ENCODE results near the gene HLX.

HLX gene

GRCh38 chr1:220879076-220879508 lies at the start of gene HLX:
HLX (plus strand) TSS chr1:220879443; CDS start chr1:220879858, 415 bp downstream.
- Histone ChIP-seq H3K9ac (ENCODE audit: low read length) (no peak within 1 kb of the TSS), H3K36me3 (ENCODE audit: insufficient read depth, low read length) (no peaks in the 10 kb centered on the region), H3K79me2 (ENCODE audit: insufficient read depth, low read length) (no peaks in the 10 kb centered on the region), H4K20me1 (ENCODE audit: insufficient read depth, low read length) (no peaks in the 10 kb centered on the region), H3K9me2 (ENCODE audit: low read depth, low read length) (no peaks in the 10 kb centered on the region), H3K27me3 (ENCODE audit: insufficient read depth, low read length) (no peaks in the 10 kb centered on the region), H2AFZ (ENCODE audit: low read length) (no peak within 1 kb of the TSS), H3K4me2 (ENCODE audit: low read length) (no peak within 1 kb of the TSS), H3K4me3 (ENCODE audit: low read depth, low read length, poor library complexity, severe bottlenecking) (no peak within 1 kb of the TSS), H3K9me3 (ENCODE audit: low read length) (no peaks in the 10 kb centered on the region), H3K27ac (ENCODE audit: low read depth, low read length, poor library complexity, severe bottlenecking) (no peak within 1 kb of the TSS), H3F3A (ENCODE audit: insufficient read depth, low read length) (no peaks in the 10 kb centered on the region), H3K4me1 (ENCODE audit: insufficient read depth, low read length, severe bottlenecking) (no peaks in the 10 kb centered on the region)
- TF ChIP-seq EZH2 (IDR thresholded peaks at IDR 0.05; ENCODE audit: borderline replicate concordance, low read length) (no peak), CTCF (IDR thresholded peaks at IDR 0.05; ENCODE audit: low read length) (no peak)

DNA sequence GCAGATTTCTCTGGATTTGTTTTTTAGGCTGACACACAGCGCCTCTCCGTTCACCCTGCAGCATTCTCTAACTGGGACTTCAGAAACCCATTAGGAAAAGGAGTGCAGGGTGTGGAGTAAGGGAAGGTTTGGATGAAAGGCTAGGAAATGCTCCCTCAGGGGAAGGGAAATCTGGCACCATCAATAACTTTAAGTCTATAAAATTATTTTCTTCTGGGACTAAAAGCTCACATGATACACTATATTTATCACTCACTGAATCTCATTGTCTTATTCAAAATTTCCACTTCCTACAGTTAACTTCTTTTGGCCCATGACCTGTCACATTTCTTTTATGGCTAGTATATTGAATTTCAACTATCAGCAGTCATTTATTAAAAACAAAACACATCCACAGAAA lies 45.8 kb upstream of the HLX start:
- H3K27me3 ChIP-seq (ENCODE audit: insufficient read depth, low read length) = no peaks in the 10 kb centered on the region
- H3K27ac ChIP-seq (ENCODE audit: low read depth, low read length, poor library complexity, severe bottlenecking) = no peak overlapping the region
- H3K36me3 ChIP-seq (ENCODE audit: insufficient read depth, low read length) = no peaks in the 10 kb centered on the region
- no peak overlapping the region for H3K4me3 ChIP-seq (ENCODE audit: low read depth, low read length, poor library complexity, severe bottlenecking)
- H3K9ac ChIP-seq (ENCODE audit: low read length) = no peak overlapping the region
- H3K79me2 ChIP-seq (ENCODE audit: insufficient read depth, low read length) = no peaks in the 10 kb centered on the region
- H4K20me1 ChIP-seq (ENCODE audit: insufficient read depth, low read length) = no peaks in the 10 kb centered on the region
- H3F3A ChIP-seq (ENCODE audit: insufficient read depth, low read length) = no peaks in the 10 kb centered on the region
- H3K9me2 ChIP-seq (ENCODE audit: low read depth, low read length) = no peaks in the 10 kb centered on the region
- no peak for TF ChIP-seq EZH2 (IDR thresholded peaks at IDR 0.05; ENCODE audit: borderline replicate concordance, low read length)
- TF ChIP-seq CTCF (IDR thresholded peaks at IDR 0.05; ENCODE audit: low read length) = no peak
- no peak overlapping the region for H3K4me2 ChIP-seq (ENCODE audit: low read length)
- no peaks in the 10 kb centered on the region for H3K4me1 ChIP-seq (ENCODE audit: insufficient read depth, low read length, severe bottlenecking)
- H3K9me3 ChIP-seq (ENCODE audit: low read length) = no peaks in the 10 kb centered on the region
- no peak overlapping the region for H2AFZ ChIP-seq (ENCODE audit: low read length)

- Histone ChIP-seq H3K9me3 (ENCODE audit: low read length) (no peaks in the 10 kb centered on the region), H3K4me1 (ENCODE audit: insufficient read depth, low read length, severe bottlenecking) (no peaks in the 10 kb centered on the region), H3K9ac (ENCODE audit: low read length) (no peak overlapping the region), H3K36me3 (ENCODE audit: insufficient read depth, low read length) (no peaks in the 10 kb centered on the region), H3K4me3 (ENCODE audit: low read depth, low read length, poor library complexity, severe bottlenecking) (no peak overlapping the region), H3K4me2 (ENCODE audit: low read length) (no peak overlapping the region), H3K27me3 (ENCODE audit: insufficient read depth, low read length) (no peaks in the 10 kb centered on the region), H3K9me2 (ENCODE audit: low read depth, low read length) (no peaks in the 10 kb centered on the region), H3K79me2 (ENCODE audit: insufficient read depth, low read length) (no peaks in the 10 kb centered on the region), H4K20me1 (ENCODE audit: insufficient read depth, low read length) (no peaks in the 10 kb centered on the region), H3K27ac (ENCODE audit: low read depth, low read length, poor library complexity, severe bottlenecking) (no peak overlapping the region), H3F3A (ENCODE audit: insufficient read depth, low read length) (no peaks in the 10 kb centered on the region), H2AFZ (ENCODE audit: low read length) (no peak overlapping the region)
- TF ChIP-seq CTCF (IDR thresholded peaks at IDR 0.05; ENCODE audit: low read length) (no peak), EZH2 (IDR thresholded peaks at IDR 0.05; ENCODE audit: borderline replicate concordance, low read length) (no peak)
Observed at GRCh38 chr1:220834155-220834870, 44.9 kb upstream of the HLX start.
